GM18505 (cell line): ENCODE results near the gene TMEM37.

Experiments
- ATAC-seq: cut with Tn5 transposase; IDR thresholded peaks from one replicate; pipeline ENCODE4 v1.9.1; 2021; ENCODE audit not compliant: unreplicated experiment
- POLR2A ChIP-seq: IDR thresholded peaks from 4 replicates; pipeline ENCODE4 v1.6.1; 2011; ENCODE audit warnings: borderline replicate concordance; ENCODE audit not compliant: insufficient read depth, insufficient read length; ENCODE audit errors: extremely low read depth

The TMEM37 gene

DNA sequence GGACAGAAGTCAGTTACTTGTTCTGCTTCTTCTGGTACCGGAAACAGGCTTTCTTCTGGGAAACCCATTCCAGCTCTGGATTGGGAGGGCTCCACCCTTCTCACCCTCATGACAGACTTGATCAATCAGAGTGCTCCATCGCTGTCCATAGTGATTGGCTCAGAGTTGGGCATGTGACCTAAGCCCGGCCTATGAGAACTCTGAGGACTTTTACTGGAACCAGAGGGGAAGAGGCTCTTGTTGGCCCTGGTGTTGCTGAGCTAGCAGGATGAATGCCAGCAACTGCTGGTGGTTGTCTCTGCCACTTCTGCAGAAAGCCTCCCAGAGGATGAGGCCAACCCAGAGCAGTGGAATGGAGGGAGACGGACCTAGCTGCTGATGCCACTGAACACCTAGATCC is 33.3 kb downstream of the TMEM37 start:
- ATAC-seq = no peak
- TF ChIP-seq POLR2A = no peak

DNA sequence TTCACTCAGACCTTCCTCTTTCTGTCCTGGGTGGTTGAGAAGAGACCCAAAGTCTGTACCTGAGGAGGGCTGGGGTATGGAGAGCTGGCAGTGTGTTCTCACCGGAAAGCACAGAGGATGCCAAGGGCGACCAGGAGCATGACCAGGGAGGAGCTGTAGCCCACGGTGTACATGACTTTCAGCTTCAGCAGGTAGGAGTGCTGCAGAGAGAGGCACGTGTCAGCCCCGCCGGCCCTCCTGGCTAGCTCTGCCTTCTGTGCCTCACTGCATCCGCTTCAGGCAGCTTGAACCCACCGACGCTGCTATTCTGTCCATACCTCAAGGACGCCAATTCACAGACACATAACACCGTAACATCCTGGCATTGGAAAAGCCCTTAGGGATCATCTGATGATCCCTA is 34.0 kb downstream of the TMEM37 start:
- no peak for TF ChIP-seq POLR2A
- ATAC-seq = no peak

DNA sequence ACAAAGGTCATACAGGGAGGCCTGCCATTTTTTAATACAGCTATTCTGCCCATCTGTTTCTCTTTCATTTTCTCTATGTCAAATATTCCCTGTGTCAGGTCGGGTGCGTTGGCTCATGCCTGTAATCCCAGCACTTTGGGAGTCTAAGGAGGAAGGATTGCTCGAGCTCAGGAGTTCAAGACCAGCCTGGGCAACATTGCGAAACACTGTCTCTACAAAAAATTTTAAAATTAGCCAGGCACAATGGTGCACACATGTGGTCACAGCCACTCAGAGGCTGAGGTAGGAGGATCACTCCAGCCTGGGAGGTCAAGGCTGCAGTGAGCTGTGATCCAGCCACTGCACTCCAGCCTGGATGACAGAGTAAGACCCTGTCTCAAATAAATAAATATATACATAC is 34.7 kb downstream of the TMEM37 start:
- ATAC-seq = no peak
- TF ChIP-seq POLR2A = no peak

DNA sequence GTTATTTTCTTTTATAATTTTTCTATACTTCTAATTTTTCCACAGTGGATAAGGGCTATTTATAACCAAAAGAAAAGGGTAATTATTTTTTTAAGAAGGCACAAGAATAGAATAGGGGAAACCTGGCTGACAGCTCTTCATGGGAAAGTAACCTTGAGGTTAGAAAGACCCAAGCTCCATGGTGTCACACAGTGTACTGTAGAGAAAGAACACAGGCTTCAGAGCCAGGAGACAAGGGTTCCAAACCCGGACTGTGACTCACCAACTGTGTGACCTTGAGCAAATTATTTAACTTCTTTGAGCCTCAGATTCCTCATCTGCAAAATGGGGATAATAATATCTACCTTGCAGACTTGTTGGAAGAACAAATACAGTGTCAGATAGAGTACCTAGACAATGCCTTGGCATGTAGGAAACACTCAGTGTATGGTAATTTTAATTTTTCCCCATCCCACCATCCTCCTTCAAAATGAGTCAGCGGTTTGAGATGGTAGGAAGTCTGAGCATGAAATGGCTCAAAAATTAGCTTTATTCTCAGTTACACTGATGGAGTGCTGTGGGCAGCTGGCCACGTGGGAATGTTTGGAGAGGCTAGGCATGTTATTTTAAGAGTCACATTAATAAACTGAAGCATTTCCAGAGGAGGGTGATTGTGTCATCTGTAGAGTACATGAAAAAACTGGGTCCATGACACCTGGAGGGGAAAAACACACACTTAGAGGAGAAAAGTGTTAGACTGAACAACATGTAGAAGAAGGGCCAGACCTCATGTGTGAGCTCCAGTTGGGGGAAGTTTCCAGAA is 36.7 kb downstream of the TMEM37 start:
- no peak for ATAC-seq
- no peak for TF ChIP-seq POLR2A

DNA sequence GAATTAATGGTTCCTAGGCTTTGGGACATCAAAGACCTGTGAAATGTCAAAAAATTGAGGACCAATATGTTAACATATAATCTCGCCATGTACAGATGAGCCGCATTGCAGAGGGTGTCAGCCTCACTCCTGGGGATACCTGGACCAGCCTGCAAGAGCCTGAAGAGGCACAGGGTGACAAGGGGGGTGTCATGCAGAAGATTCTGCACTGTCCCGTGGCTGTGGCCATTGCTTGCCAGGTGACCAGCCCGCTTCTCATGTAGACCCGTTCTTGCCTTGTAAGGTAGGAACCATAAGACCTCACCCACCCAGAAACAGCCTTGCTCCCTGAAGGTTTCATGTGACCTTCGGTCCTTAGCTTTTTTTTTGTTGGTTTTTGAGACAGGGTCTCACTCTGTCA is 37.5 kb downstream of the TMEM37 start:
- no peak for TF ChIP-seq POLR2A

DNA sequence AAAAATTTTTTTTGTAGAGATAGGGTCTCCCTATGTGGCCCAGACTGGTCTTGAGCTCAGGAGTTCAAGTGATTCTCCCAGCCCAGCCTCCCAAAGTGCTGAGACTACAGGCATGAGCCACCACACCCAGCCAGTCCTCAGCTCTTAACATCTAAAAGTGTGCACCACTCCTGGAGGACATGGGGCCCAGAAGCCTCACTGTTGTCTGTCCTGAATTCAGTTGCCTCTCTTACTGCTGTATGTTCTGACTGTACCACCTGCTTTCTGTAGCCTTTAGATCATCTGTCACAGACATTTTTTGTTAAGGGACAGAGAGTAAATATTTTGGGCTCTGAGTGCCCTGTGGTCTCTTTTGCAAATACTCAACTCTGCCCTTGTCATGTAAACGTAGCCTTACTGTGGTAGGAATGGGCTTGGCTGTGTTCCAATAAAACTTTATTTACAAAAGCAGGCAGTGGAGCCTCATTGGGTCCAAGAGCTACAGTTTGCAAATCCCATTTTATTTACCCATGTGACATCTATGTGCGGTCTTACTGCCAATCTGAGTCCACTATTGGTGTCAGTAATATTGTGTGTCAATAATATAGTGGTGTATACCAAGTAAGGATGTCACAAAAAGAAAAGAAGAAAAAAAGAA is 38.1 kb downstream of the TMEM37 start:
- ATAC-seq = no peak
- no peak for TF ChIP-seq POLR2A

More for the DNA sequence above, 37.5 kb downstream of the TMEM37 start:
- ATAC-seq = no peak

DNA sequence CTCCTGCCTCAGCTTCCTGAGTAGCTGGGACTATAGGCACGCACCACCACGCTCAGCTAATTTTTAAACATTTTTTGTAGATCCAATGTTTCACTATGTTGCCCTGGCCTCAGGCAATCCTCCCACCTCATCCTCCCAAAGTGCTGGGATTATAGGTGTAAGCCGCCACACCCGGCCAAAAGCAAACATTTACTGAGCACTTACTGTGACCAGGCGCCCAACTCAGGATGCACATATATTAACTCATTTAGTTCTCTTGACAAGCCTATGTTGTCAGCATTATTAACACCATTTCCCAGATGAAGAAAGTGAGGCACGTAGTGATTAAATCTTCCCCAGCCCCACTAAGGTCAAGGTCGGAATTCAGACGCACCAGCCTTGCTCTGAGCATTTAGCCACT is 41.1 kb downstream of the TMEM37 start:
- no peak for ATAC-seq
- TF ChIP-seq POLR2A = no peak

DNA sequence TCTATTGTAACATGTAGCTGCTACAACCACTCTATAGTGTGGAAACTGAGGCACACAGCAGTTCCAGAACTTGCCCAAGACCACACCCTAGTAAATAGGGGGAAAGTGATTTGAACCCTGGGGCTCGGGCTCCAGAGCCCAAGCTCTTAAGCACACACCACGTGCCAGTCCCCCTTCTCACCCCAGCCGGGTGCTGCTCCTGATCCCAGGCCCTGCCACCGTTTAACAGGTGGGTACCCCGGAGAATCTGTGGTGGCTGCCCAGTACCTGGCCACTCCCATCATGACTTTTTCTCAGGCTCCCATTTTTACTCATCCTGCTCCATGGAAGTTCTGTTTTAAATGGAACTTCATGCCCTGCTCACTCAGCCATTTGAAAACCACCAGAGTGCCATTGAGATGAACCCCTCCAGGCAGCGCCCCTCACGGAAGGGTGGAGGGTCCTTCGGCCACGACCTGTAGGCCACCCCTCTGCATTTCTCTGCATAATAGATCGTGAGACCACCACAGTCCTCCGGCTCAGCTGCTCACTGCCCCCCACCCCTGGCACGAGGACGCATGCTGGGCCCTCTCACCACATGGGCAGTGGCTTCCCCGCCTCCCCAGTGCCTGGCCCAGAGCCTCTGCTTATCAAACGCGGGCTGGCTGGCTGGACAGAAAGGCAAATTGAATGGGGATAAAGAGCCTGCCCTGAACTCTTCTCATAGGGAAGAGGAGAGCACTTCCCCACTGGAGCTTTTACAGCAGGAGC is 42.1 kb downstream of the TMEM37 start:
- no peak for ATAC-seq
- TF ChIP-seq POLR2A = no peak

DNA sequence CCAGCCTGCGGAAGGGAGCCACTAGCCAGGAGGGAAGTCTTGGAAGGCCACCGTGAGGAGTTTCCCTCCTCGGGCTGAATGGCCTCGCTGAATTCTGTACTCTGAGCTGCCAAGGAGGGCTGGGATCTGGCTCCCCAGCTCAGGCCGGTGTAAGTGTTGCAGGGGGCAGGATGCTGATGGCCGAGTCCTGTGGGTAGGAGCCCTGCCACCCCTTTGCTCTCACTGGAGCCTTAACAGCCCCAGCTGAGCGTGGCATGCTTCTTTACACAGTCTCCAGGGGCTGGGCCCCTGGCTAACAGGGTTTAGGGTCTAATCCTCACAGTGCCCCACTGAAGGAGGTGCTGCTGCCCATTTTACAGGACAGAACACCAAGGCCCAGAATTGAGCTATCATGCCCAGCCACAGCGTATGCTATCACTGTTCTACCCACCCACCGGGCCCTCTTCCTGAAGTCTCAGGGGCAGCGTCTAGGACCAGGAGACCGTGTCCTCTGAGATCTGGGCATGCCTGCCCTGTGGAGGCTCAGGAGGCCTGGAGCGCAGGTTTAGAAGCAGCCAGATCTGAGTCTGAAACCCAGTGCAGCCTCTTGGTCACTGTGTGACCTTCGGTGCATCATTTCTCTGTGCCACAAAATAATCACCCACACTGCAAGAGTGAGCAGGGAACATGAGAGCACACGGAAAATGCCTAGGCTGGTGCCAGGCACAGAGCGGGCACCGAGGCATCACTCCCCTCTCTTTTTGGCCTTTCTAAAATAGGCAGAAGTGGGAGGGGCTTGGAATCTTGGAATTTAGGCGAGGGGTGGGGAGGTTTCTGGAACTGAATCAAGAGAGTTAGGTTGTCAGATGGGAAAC is 42.9 kb downstream of the TMEM37 start:
- no peak for ATAC-seq

DNA sequence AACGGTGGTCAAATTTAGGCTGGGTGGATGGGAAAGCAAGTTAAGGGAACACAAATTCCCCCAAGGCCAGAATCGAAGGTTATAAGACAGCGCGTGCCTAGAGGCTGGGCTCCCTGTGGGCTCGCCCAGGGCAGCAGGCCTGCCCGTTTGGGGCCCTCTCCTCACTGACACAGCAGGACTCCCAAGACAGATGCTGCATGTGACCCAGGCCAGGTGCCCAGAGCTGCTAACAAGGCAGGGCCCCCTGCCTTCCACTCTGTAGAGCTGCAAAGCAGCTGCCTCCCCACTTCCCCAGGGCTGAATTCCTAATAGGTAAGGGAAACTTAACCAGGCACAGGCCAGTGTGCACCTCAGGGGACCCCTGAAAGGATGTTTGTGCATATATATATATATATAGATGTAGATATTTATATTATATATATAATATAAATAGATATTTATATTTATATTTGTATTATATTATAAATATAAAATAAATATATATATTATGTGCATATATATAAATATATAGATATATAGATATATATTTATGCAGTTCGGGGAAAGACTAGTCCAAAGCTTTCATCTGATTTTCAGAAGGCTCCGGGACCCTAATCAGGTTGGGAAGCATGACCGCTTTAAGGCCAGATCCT is 43.7 kb downstream of the TMEM37 start:
- no peak for TF ChIP-seq POLR2A
- ATAC-seq = no peak

More for the DNA sequence above, 42.9 kb downstream of the TMEM37 start:
- TF ChIP-seq POLR2A = no peak

DNA sequence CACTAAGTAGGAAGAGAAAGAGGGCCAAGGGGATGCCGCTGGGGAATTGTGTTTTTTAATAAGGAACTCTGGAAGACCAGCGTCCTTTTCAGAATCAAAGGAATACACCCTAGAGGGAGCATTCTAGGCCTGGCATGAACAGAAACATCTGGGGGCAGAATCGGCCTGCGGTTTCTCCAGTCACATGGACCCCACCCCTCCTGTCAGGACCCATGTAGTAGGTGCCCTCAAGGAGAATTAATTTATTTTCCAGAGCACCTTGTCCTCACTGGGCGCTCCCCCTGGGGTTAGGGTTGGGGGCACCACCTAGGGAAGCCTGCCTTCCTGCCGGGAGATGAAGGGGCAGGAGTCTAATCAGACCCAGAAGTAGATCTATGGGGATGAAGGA is 44.2 kb downstream of the TMEM37 start:
- ATAC-seq = no peak
- TF ChIP-seq POLR2A = no peak

DNA sequence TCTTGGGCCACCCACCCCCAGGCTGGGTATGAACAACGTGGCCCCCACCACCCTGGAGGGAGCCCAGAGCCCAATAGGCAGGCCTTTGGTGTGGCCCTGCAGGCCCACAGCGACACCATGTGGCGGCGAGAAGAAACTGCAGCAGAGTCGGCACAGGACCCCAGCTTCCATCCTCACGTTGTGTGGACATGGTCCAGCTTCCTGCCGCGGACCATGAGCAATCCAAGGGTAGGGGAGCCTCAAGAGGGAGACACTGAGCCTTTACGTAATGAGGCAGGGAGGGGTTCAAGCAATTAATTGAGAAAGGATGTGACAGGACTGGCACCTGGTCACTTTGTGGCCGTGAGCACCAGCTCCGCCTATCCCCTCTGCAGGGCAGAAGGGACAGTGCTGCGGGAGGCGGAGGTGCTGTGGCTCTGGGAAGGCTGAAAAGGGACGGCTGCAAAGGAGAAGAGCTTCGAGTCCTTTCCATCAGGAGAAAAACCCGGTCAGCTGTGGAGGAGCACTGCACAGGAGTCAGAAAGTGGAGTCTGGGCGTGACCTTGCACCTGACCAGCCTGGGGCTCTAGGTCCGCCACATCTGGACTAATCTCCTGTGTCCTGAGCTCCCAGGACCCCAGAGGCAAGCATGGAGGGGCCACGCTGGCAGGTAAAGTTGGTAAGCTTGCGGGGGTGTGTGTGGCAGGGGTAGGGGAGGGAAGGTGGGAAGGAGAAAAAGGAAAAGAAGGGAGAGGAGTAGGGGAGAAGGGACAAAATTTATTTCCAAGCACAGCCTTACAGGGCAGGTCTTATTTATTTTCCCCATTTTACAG is 44.9 kb downstream of the TMEM37 start:
- no peak for TF ChIP-seq POLR2A
- peak; percentile 71 for ATAC-seq
